Uterus (tissue), 2 donors: Measurements from ENCODE around the gene PAK4.

ENCODE experiments used
- CTCF ChIP-seq, 4 experiments: fragments of 200-600 bp in 2 of 4; fragments of 450-650 bp in 2 of 4; sonication (generic) in 2 of 4; IDR thresholded peaks; one replicate each; pipeline ENCODE4 v1.5.1; 2016 to 2019; ENCODE audit warnings: antibody characterized with exemption in 4 of 4, mild to moderate bottlenecking in 2 of 4, moderate library complexity in 1 of 4
- POLR2A ChIP-seq, 2 donors: fragments of 450-650 bp; IDR thresholded peaks; one replicate each; pipeline ENCODE4 v1.6.1; 2016; ENCODE audit warnings: antibody characterized with exemption in 2 of 2, mild to moderate bottlenecking in 1 of 2, moderate library complexity in 1 of 2

- TF ChIP-seq CTCF (IDR thresholded peaks at IDR 0.05): no peak
- no peak for TF ChIP-seq POLR2A (IDR thresholded peaks at IDR 0.05)
Observed at GRCh38 chr19:39082745-39083598, 42.6 kb upstream of the PAK4 start.
